Kidney (tissue), 14 donors: ENCODE measurements around the gene TRAPPC5. TPM values are rescaled to one million over a fixed set of nuclear protein-coding genes. Genes with fewer than 3 reads are reported as not detected.

Experiments used
- DNase-seq, 5 donors: peaks; one replicate each; pipeline ENCODE4 v3.0.0-alpha.2; 2013 to 2020
- FAIRE-seq: peaks from 2 replicates; lab custom pipeline; 2012; peaks lifted over from hg19 to GRCh38; lab: Jason Lieb, UNC
- H3K27ac ChIP-seq, 2 donors: one replicate each; pipeline ENCODE4 v1.7.0; 2013; ENCODE audit warnings: low read depth in 2 of 2, low read length in 2 of 2, inconsistent platforms in 1 of 2
- H3K27me3 ChIP-seq: one replicate; pipeline ENCODE4 v1.7.1; 2013; ENCODE audit warnings: low read length, inconsistent platforms; ENCODE audit not compliant: control insufficient read depth, insufficient read depth
- H3K36me3 ChIP-seq, 3 donors: one replicate each; pipeline versions ENCODE4 v1.7.0 to v1.7.1; 2013; ENCODE audit warnings: low read length in 3 of 3, control low read depth in 1 of 3, inconsistent platforms in 1 of 3; ENCODE audit not compliant: insufficient read depth in 3 of 3, control insufficient read depth in 2 of 3
- H3K4me1 ChIP-seq, 3 donors: one replicate each; pipeline versions ENCODE4 v1.7.0 to v1.7.1; 2013; ENCODE audit warnings: low read length in 3 of 3, inconsistent platforms in 1 of 3, low read depth in 1 of 3; ENCODE audit not compliant: control insufficient read depth in 2 of 3, insufficient read depth in 2 of 3
- H3K4me3 ChIP-seq, 3 donors: one replicate each; pipeline versions ENCODE4 v1.7.0 to v1.8.1; 2013; ENCODE audit warnings: low read length in 3 of 3, control low read depth in 1 of 3, inconsistent platforms in 1 of 3
- H3K9ac ChIP-seq, 3 donors: one replicate each; pipeline versions ENCODE4 v1.7.0 to v1.7.1; 2013; ENCODE audit warnings: low read length in 3 of 3, control low read depth in 1 of 3, inconsistent platforms in 1 of 3
- H3K9me3 ChIP-seq, 3 donors: one replicate each; pipeline versions ENCODE4 v1.7.0 to v1.7.1; 2013; ENCODE audit warnings: low read length in 3 of 3, control low read depth in 1 of 3, inconsistent platforms in 1 of 3; ENCODE audit not compliant: control insufficient read depth in 2 of 3, insufficient read depth in 1 of 3
- CTCF ChIP-seq: IDR thresholded peaks from 3 replicates; pipeline ENCODE4 v1.5.1; 2012; ENCODE audit warnings: mild to moderate bottlenecking, moderate library complexity, borderline replicate concordance; ENCODE audit not compliant: insufficient read depth; ENCODE audit errors: extremely low read depth
- intact Hi-C: fragments of 100-400 bp; cut with DNase I; formaldehyde crosslinking; loops from one replicate; pipeline ENCODE4 v1.11.1; 2022
- polyA plus RNA-seq: library from polyadenylated mRNA; stranded (reverse); fragments of 350-450 nt; fragmentation: Illumina TruSeq; extraction: RNeasy Lipid Tissue Mini Kit (QIAGEN cat#74804); gene quantifications from one replicate; pipeline ENCODE4 v1.2.3, GENCODE V29; 2014; ENCODE audit warnings: low read depth, low replicate concordance; ENCODE audit not compliant: insufficient read depth
- total RNA-seq: library from RNA; stranded (reverse); fragmentation: NEBNext Ultra II Directional; extraction: Animal tissue kit (Norgen Biotek cat#: 25700); gene quantifications from one replicate; pipeline ENCODE4 v1.2.1, GENCODE V29; 2021
- donor health status: control.
- donor health status: control.
- donor health status: control.
- donor health status: control.
- donor health status: control.
- donor health status: DM: yes; HTN: yes; CAD: no.
- donor health status: Normal renal cell carcinoma (clear cell type).

TRAPPC5 gene
- total and polyA plus RNA-seq, 2 donors from 2014 or later, result 82.6 to 222 TPM

- H3K36me3 ChIP-seq, result no peaks in the 10 kb centered on the region
- H3K4me1 ChIP-seq, result no peaks in the 10 kb centered on the region
- no peak overlapping the region for H3K27ac ChIP-seq
- no peak overlapping the region for H3K4me3 ChIP-seq
- H3K9ac ChIP-seq, result no peak overlapping the region
- H3K9me3 ChIP-seq, result no peaks in the 10 kb centered on the region
- no peaks in the 10 kb centered on the region for H3K27me3 ChIP-seq
- no peak for TF ChIP-seq CTCF
- DNase-seq (no peak), FAIRE-seq (no peak)
- intact Hi-C loops, result no loop called here
Observed at GRCh38 chr19:7662657-7663056, 18.0 kb upstream of the TRAPPC5 start.

- TF ChIP-seq CTCF, result no peak
- Histone ChIP-seq H3K4me3 (no peak overlapping the region), H3K36me3 (no peaks in the 10 kb centered on the region), H3K9ac (no peak overlapping the region), H3K27ac (no peak overlapping the region), H3K9me3 (no peaks in the 10 kb centered on the region), H3K27me3 (no peaks in the 10 kb centered on the region), H3K4me1 (no peaks in the 10 kb centered on the region)
- FAIRE-seq (no peak), DNase-seq (no peak)
- intact Hi-C loops, result no loop called here
Observed at GRCh38 chr19:7663706-7664105, 16.9 kb upstream of the TRAPPC5 start.

GRCh38 chr19:7665076-7665475, 15.6 kb upstream of the TRAPPC5 start:
- Histone ChIP-seq H3K9me3 (no peaks in the 10 kb centered on the region), H3K4me3 (no peak overlapping the region), H3K27me3 (peaks cover 2% of the 10 kb centered on the region), H3K4me1 (no peaks in the 10 kb centered on the region), H3K9ac (no peak overlapping the region), H3K36me3 (no peaks in the 10 kb centered on the region), H3K27ac (no peak overlapping the region)
- TF ChIP-seq CTCF, result no peak
- intact Hi-C loops, result no loop called here
- no peak for FAIRE-seq
- DNase-seq, result no peak

GRCh38 chr19:7668842-7669241, 11.8 kb upstream of the TRAPPC5 start, which contains the start of gene RETN:
RETN (plus strand) TSS chr19:7669049; CDS start chr19:7669327, 278 bp downstream.
- Histone ChIP-seq H3K27ac (no peak within 1 kb of the TSS), H3K27me3 (peaks cover 2% of the 10 kb centered on the region), H3K9me3 (no peaks in the 10 kb centered on the region), H3K9ac (no peak within 1 kb of the TSS), H3K36me3 (no peaks in the 10 kb centered on the region), H3K4me1 (no peaks in the 10 kb centered on the region), H3K4me3 (no peak within 1 kb of the TSS)
- no peak for TF ChIP-seq CTCF
- DNase-seq, result no peak
- FAIRE-seq, result no peak
- intact Hi-C loops, result no loop called here
